Ishikawa (cell line): ENCODE results near the gene ASRGL1.

Source experiments
- EGR1 ChIP-seq: IDR thresholded peaks from 2 replicates; pipeline ENCODE4 v1.6.1; 2012
- EP300 ChIP-seq: IDR thresholded peaks from 2 replicates; pipeline ENCODE4 v1.6.1; 2012; ENCODE audit warnings: borderline replicate concordance
- NFIC ChIP-seq: IDR thresholded peaks from 2 replicates; pipeline ENCODE4 v1.6.1; 2012
- RAD21 ChIP-seq: IDR thresholded peaks from 2 replicates; pipeline ENCODE4 v1.6.1; 2012; ENCODE audit warnings: low read depth
- TEAD4 ChIP-seq: IDR thresholded peaks from 2 replicates; pipeline ENCODE4 v1.6.1; 2012
- YY1 ChIP-seq: IDR thresholded peaks from 2 replicates; pipeline ENCODE4 v1.6.1; 2012; ENCODE audit warnings: low read depth
- TF ChIP-seq, protein P1 (sequence below): IDR thresholded peaks from 2 replicates; pipeline ENCODE4 v1.6.1; 2012

DNA sequence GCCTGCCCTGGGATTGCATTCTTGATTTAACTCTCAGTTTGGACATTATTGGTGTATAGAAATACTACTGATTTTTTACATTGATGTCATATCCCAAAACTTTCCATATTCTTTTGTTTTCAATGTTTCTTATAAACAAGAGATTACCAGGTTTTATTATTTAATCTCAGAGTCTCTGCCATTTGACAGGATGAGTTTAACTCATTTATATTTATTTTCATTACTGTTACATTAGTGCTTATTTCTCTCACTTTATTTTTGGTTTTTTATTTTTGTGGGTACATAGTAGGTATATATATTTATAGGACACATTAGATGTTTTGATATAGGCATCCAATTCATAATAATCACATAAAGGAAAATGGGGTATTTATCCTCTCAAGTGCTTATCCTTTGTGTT lies 29.3 kb upstream of the ASRGL1 start:
- TF ChIP-seq RAD21 (no peak), EP300 (no peak), EGR1 (no peak), NFIC (no peak), YY1 (no peak), TEAD4 (no peak)
- TF ChIP-seq, protein P1, sequence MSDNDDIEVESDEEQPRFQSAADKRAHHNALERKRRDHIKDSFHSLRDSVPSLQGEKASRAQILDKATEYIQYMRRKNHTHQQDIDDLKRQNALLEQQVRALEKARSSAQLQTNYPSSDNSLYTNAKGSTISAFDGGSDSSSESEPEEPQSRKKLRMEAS = no peak
